NT2/D1 (cell line): ENCODE measurements around the gene FGF19.

Source experiments
- SUZ12 ChIP-seq: IDR thresholded peaks from 2 replicates; pipeline ENCODE4 v1.6.1; 2011; ENCODE audit not compliant: insufficient read length, insufficient read depth; ENCODE audit errors: extremely low read depth
- YY1 ChIP-seq: IDR thresholded peaks from 2 replicates; pipeline ENCODE4 v1.6.1; 2011; ENCODE audit not compliant: insufficient read length, insufficient read depth
- ZNF274 ChIP-seq: IDR thresholded peaks from 2 replicates; pipeline ENCODE4 v1.6.1; 2011; ENCODE audit warnings: mild to moderate bottlenecking, low read depth, low read length

GRCh38 chr11:69705351-69705811 is 1.6 kb upstream of the FGF19 start:
- TF ChIP-seq YY1 (no peak), ZNF274 (no peak), SUZ12 (no peak)
